ENCODE data around the gene PRTN3. TPM values are rescaled to one million over a fixed set of nuclear protein-coding genes. Genes with fewer than 3 reads are reported as not detected.

The PRTN3 gene
- total RNA-seq, 1 experiment from 2014 or later: 2.7 TPM

GRCh38 chr19:850221-850978, 9.6 kb downstream of the PRTN3 start:
- H3K79me2 ChIP-seq (ENCODE audit: insufficient read depth, low read length): no peaks in the 10 kb centered on the region
- ChIA-PET RAD21 (ENCODE audit: low non-redundant PET in 1 of 2, low total read pairs in 2 of 2, uncharacterized antibody in 2 of 2, unreplicated experiment in 2 of 2) (interaction anchor here in 1 of 2 experiments (0.6 kb wide), 1 partner anchor 9 kb away, joined by 3 read pairs; the partner anchor contains the start of gene CFD), CTCF (no interaction called here), POLR2A (interaction anchor here (1.0 to 1.1 kb wide), 2 partner anchors 10 to 98 kb away, joined by 3 to 4 read pairs; partner anchors contain the start of gene CFD)
- no peaks in the 10 kb centered on the region for H4K20me1 ChIP-seq (ENCODE audit: insufficient read depth)
- H3K4me1 ChIP-seq (ENCODE audit: control insufficient read depth in 1 of 2, insufficient read depth in 2 of 2, low read length in 2 of 2): peaks cover 5 to 10% of the 10 kb centered on the region in 2 experiments; a peak in 3 of 4 replicates
- DNase-seq (ENCODE audit: low read depth, low spot score): no peak
- H3K9me3 ChIP-seq (ENCODE audit: control insufficient read depth in 1 of 2, insufficient read depth in 1 of 2, low read depth in 1 of 2, low read length in 2 of 2): no peaks in the 10 kb centered on the region
- H3K27ac ChIP-seq (ENCODE audit: low read depth, low read length): peak overlapping the region; percentile 8; the same call in 1 of the 2 replicates
- H3K9ac ChIP-seq (ENCODE audit: low read length): no peak overlapping the region
- BruUV-seq (replicated peaks): no TSS peak
- H3K36me3 ChIP-seq (ENCODE audit: control insufficient read depth in 1 of 2, insufficient read depth in 2 of 2, low read length in 2 of 2): no peaks in the 10 kb centered on the region
- H3K9me2 ChIP-seq (ENCODE audit: insufficient read depth): no peaks in the 10 kb centered on the region
- intact Hi-C loops (cut with micrococcal nuclease): no loop called here
- TF ChIP-seq EZH2 (IDR thresholded peaks at IDR 0.05) (no peak), EZH2phosphoT487 (IDR thresholded peaks at IDR 0.05; ENCODE audit: borderline replicate concordance) (no peak), RAD21 (IDR thresholded peaks at IDR 0.05; ENCODE audit: low read depth) (no peak), MAX (IDR thresholded peaks at IDR 0.05) (no peak), SP1 (IDR thresholded peaks at IDR 0.05; ENCODE audit: low read depth) (no peak), CTCF (IDR thresholded peaks at IDR 0.05 in 2 of 3, conservative IDR thresholded peaks at IDR 0.05 in 1 of 3; ENCODE audit: borderline replicate concordance in 1 of 3, insufficient read depth in 1 of 3, low read depth in 2 of 3, low read length in 2 of 3) (no peak), REST (IDR thresholded peaks at IDR 0.05; ENCODE audit: low read depth) (no peak), ZNF274 (IDR thresholded peaks at IDR 0.05; ENCODE audit: low read depth, low read length) (no peak), ATF3 (IDR thresholded peaks at IDR 0.05) (no peak), CBX3 (IDR thresholded peaks at IDR 0.05; ENCODE audit: low read depth) (no peak), TCF7L2 (IDR thresholded peaks at IDR 0.05; ENCODE audit: borderline replicate concordance, extremely low read depth, insufficient read depth, insufficient read length) (no peak), FOSL1 (IDR thresholded peaks at IDR 0.05; ENCODE audit: low read depth) (no peak), SIN3A (IDR thresholded peaks at IDR 0.05; ENCODE audit: low read depth) (no peak), POLR2AphosphoS5 (IDR thresholded peaks at IDR 0.05; ENCODE audit: low read depth, low read length) (no peak), EGR1 (IDR thresholded peaks at IDR 0.05; ENCODE audit: low read depth) (no peak)
- H3K4me2 ChIP-seq (ENCODE audit: low read length): peak overlapping the region; percentile 51
- H3K4me3 ChIP-seq (replicated peaks in 1 of 2; ENCODE audit: low read depth in 1 of 2, low read length in 2 of 2): no peak overlapping the region
- H2AFZ ChIP-seq (ENCODE audit: low read depth, low read length, poor library complexity, severe bottlenecking): no peak overlapping the region
- ATAC-seq: peak; percentile 53
- H3K27me3 ChIP-seq (ENCODE audit: insufficient read depth, low read length): no peaks in the 10 kb centered on the region

Measured in HCT116 (cell line).